Vagina (tissue), 2 donors: ENCODE data around the gene KCNQ4. TPM values are rescaled to one million over a fixed set of nuclear protein-coding genes. Genes with fewer than 3 reads are reported as not detected.

ENCODE experiments used
- DNase-seq, 2 donors: peaks; one replicate each; pipeline ENCODE4 v3.0.0-alpha.2; 2017; ENCODE audit errors: extremely low spot score in 2 of 2
- H3K27ac ChIP-seq: fragments of 200-600 bp; sonication (generic); one replicate; pipeline ENCODE4 v1.5.1; 2019
- H3K27me3 ChIP-seq: fragments of 200-600 bp; sonication (generic); one replicate; pipeline ENCODE4 v1.5.1; 2019
- H3K36me3 ChIP-seq, 2 donors: fragments of 200-600 bp; sonication (generic); one replicate each; pipeline ENCODE4 v1.5.1; 2017 to 2019
- H3K4me1 ChIP-seq: fragments of 200-600 bp; sonication (generic); one replicate; pipeline ENCODE4 v1.5.1; 2019
- H3K4me3 ChIP-seq, 2 donors: fragments of 200-600 bp; sonication (generic); 1 replicate in 1 of 2; 2 replicates in 1 of 2; pipeline ENCODE4 v1.5.1; 2016 to 2019
- H3K9me3 ChIP-seq: fragments of 200-600 bp; sonication (generic); one replicate; pipeline ENCODE4 v1.5.1; 2019
- CTCF ChIP-seq, 3 experiments: fragments of 450-650 bp in 2 of 3; fragments of 200-600 bp in 1 of 3; sonication (generic) in 1 of 3; IDR thresholded peaks; one replicate each; pipeline ENCODE4 v1.5.1; 2017 to 2019; ENCODE audit warnings: antibody characterized with exemption in 3 of 3, mild to moderate bottlenecking in 2 of 3, moderate library complexity in 2 of 3
- POLR2A ChIP-seq, 2 donors: fragments of 450-650 bp; IDR thresholded peaks; one replicate each; pipeline ENCODE4 v1.6.1; 2017; ENCODE audit warnings: antibody characterized with exemption in 2 of 2, mild to moderate bottlenecking in 2 of 2, moderate library complexity in 2 of 2
- POLR2AphosphoS5 ChIP-seq, 2 donors: sonication (generic); formaldehyde crosslinking; IDR thresholded peaks; one replicate each; pipeline ENCODE4 v1.9.0; 2017; ENCODE audit warnings: antibody characterized with exemption in 2 of 2, mild to moderate bottlenecking in 2 of 2, low read depth in 1 of 2; ENCODE audit not compliant: insufficient read depth in 1 of 2
- intact Hi-C: fragments of 100-400 bp; cut with DNase I; formaldehyde crosslinking; loops from one replicate; pipeline ENCODE4 v1.15.1; 2023
- total RNA-seq: library from RNA; depleted of rRNA; stranded (reverse); fragments of >200 nt; gene quantifications from one replicate; pipeline ENCODE4 v1.2.3, GENCODE V29; 2016

Gene KCNQ4
- total RNA-seq, 1 donor from 2014 or later, result 2.0 TPM

- Histone ChIP-seq H3K27me3 (no peaks in the 10 kb centered on the region), H3K27ac (no peak overlapping the region), H3K4me3 (no peak overlapping the region), H3K36me3 (no peaks in the 10 kb centered on the region), H3K9me3 (no peaks in the 10 kb centered on the region), H3K4me1 (peaks cover 18% of the 10 kb centered on the region)
- intact Hi-C loops, result no loop called here
- no peak for DNase-seq
- TF ChIP-seq POLR2A (IDR thresholded peaks at IDR 0.05) (no peak), CTCF (IDR thresholded peaks at IDR 0.05) (no peak), POLR2AphosphoS5 (IDR thresholded peaks at IDR 0.05; ENCODE audit: insufficient read depth in 1 of 2, low read depth in 1 of 2) (no peak)
Observed at GRCh38 chr1:40795811-40796586, 12.4 kb downstream of the KCNQ4 start.

- no peak for DNase-seq
- H3K9me3 ChIP-seq, result no peaks in the 10 kb centered on the region
- TF ChIP-seq POLR2AphosphoS5 (IDR thresholded peaks at IDR 0.05; ENCODE audit: insufficient read depth in 1 of 2, low read depth in 1 of 2) (no peak), POLR2A (IDR thresholded peaks at IDR 0.05) (no peak), CTCF (IDR thresholded peaks at IDR 0.05) (no peak)
- no peaks in the 10 kb centered on the region for H3K36me3 ChIP-seq
- peak overlapping the region; percentile 18 for H3K27ac ChIP-seq
- peaks cover 29% of the 10 kb centered on the region for H3K4me1 ChIP-seq
- H3K4me3 ChIP-seq, result no peak overlapping the region
- intact Hi-C loops, result no loop called here
- H3K27me3 ChIP-seq, result no peaks in the 10 kb centered on the region
Observed at GRCh38 chr1:40796939-40797667, 13.5 kb downstream of the KCNQ4 start.

- no peak for DNase-seq
- no peaks in the 10 kb centered on the region for H3K36me3 ChIP-seq
- TF ChIP-seq POLR2A (IDR thresholded peaks at IDR 0.05) (no peak), POLR2AphosphoS5 (IDR thresholded peaks at IDR 0.05; ENCODE audit: insufficient read depth in 1 of 2, low read depth in 1 of 2) (no peak), CTCF (IDR thresholded peaks at IDR 0.05) (no peak)
- H3K9me3 ChIP-seq, result no peaks in the 10 kb centered on the region
- intact Hi-C loops, result no loop called here
- peaks cover 34% of the 10 kb centered on the region for H3K4me1 ChIP-seq
- no peak overlapping the region for H3K4me3 ChIP-seq
- H3K27ac ChIP-seq, result peak overlapping the region; percentile 18
- no peaks in the 10 kb centered on the region for H3K27me3 ChIP-seq
Observed at GRCh38 chr1:40797668-40798010, 14.1 kb downstream of the KCNQ4 start.

- no peaks in the 10 kb centered on the region for H3K27me3 ChIP-seq
- H3K4me1 ChIP-seq, result peaks cover 36% of the 10 kb centered on the region
- intact Hi-C loops, result no loop called here
- TF ChIP-seq POLR2A (IDR thresholded peaks at IDR 0.05) (no peak), CTCF (IDR thresholded peaks at IDR 0.05) (no peak), POLR2AphosphoS5 (IDR thresholded peaks at IDR 0.05; ENCODE audit: insufficient read depth in 1 of 2, low read depth in 1 of 2) (no peak)
- no peak for DNase-seq
- no peaks in the 10 kb centered on the region for H3K9me3 ChIP-seq
- H3K4me3 ChIP-seq, result no peak overlapping the region
- H3K27ac ChIP-seq, result no peak overlapping the region
- H3K36me3 ChIP-seq, result no peaks in the 10 kb centered on the region
Observed at GRCh38 chr1:40798366-40799281, 15.0 kb downstream of the KCNQ4 start.
